Spleen (tissue), 11 donors: Measurements from ENCODE around the gene S100A1. TPM values are rescaled to one million over a fixed set of nuclear protein-coding genes. Genes with fewer than 3 reads are reported as not detected.

Experiments
- DNase-seq: peaks from one replicate; pipeline ENCODE4 v3.0.0-alpha.2; 2020
- H3K27ac ChIP-seq, 8 donors: fragments of 200-600 bp; sonication (generic) in 7 of 8; 1 replicate in 4 of 8; 2 replicates in 4 of 8; pipeline versions ENCODE4 v1.5.0 to v1.8.0; 2016 to 2021; ENCODE audit warnings: inconsistent platforms in 4 of 8, mild to moderate bottlenecking in 4 of 8, moderate library complexity in 1 of 8
- H3K27me3 ChIP-seq, 7 donors: fragments of 200-600 bp; sonication (generic) in 6 of 7; replicated peaks in 1 of 7; 1 replicate in 4 of 7; 2 replicates in 3 of 7; pipeline versions ENCODE4 v1.5.0 to v1.8.0; 2016 to 2021; ENCODE audit warnings: inconsistent platforms in 3 of 7, mild to moderate bottlenecking in 1 of 7
- H3K36me3 ChIP-seq, 6 donors: fragments of 200-600 bp; sonication (generic) in 5 of 6; 1 replicate in 4 of 6; 2 replicates in 2 of 6; pipeline versions ENCODE4 v1.5.0 to v1.8.0; 2016 to 2021; ENCODE audit warnings: inconsistent platforms in 2 of 6
- H3K4me1 ChIP-seq, 6 donors: fragments of 200-600 bp; sonication (generic) in 5 of 6; 1 replicate in 3 of 6; 2 replicates in 3 of 6; pipeline versions ENCODE4 v1.5.0 to v1.8.0; 2016 to 2021; ENCODE audit warnings: inconsistent platforms in 3 of 6
- H3K4me3 ChIP-seq, 8 donors: fragments of 200-600 bp; sonication (generic) in 7 of 8; 1 replicate in 4 of 8; 2 replicates in 4 of 8; pipeline versions ENCODE4 v1.5.0 to v1.8.0; 2016 to 2021; ENCODE audit warnings: inconsistent platforms in 4 of 8, mild to moderate bottlenecking in 4 of 8, moderate library complexity in 2 of 8
- H3K9me3 ChIP-seq, 8 donors: fragments of 200-600 bp; sonication (generic) in 7 of 8; 1 replicate in 4 of 8; 2 replicates in 4 of 8; pipeline versions ENCODE4 v1.5.0 to v1.8.0; 2016 to 2021; ENCODE audit warnings: inconsistent platforms in 4 of 8
- CTCF ChIP-seq, 11 experiments: fragments of 200-600 bp in 7 of 11; fragments of 450-650 bp in 4 of 11; sonication (generic) in 4 of 11; IDR thresholded peaks in 8 of 11; conservative IDR thresholded peaks in 3 of 11; 1 replicate in 7 of 11; 2 replicates in 4 of 11; pipeline versions ENCODE4 v1.4.0 to v1.8.0; 2016 to 2021; ENCODE audit warnings: antibody characterized with exemption in 11 of 11, inconsistent platforms in 4 of 11, mild to moderate bottlenecking in 1 of 11
- POLR2A ChIP-seq, 3 donors: fragments of 450-650 bp; IDR thresholded peaks; one replicate each; pipeline ENCODE4 v1.5.1; 2017; ENCODE audit warnings: antibody characterized with exemption in 3 of 3, mild to moderate bottlenecking in 1 of 3
- POLR2AphosphoS5 ChIP-seq, 3 donors: sonication (generic); formaldehyde crosslinking; IDR thresholded peaks; one replicate each; pipeline ENCODE4 v1.5.1; 2017; ENCODE audit warnings: antibody characterized with exemption in 3 of 3
- WGBS, 5 donors: extraction: QIAGEN DNeasy Blood & Tissue Kit in 3 of 5; methylation state at CpG; one replicate each; pipeline versions ENCODE4 v1.1.5 to v1.1.7; 2013 to 2018; 5-methylcytosine and 5-hydroxymethylcytosine counted together
- intact Hi-C: fragments of 100-400 bp; cut with DNase I; formaldehyde crosslinking; loops from one replicate; pipeline ENCODE4 v1.15.0; 2023; ENCODE audit warnings: low total_unique reads
- polyA plus RNA-seq, 3 donors: library from polyadenylated mRNA; stranded (reverse); fragments of 200-250 nt; gene quantifications; one replicate each; pipeline ENCODE4 v1.2.1, GENCODE V29; 2013
- total RNA-seq, 7 donors: library from RNA; depleted of rRNA in 3 of 7; stranded (reverse); fragments of >200 nt in 3 of 7; fragmentation: NEBNext Ultra II Directional in 4 of 7; extraction: Animal tissue kit (Norgen Biotek cat#: 25700) in 4 of 7; gene quantifications; one replicate each; pipeline versions ENCODE4 v1.1.0 to v1.2.1, GENCODE V29; 2016 to 2021
- donor health status: healthy with polysubstance abuse.
- donor health status: DM: no; HTN: no; CAD: no; lungs with moderate emphysema.
- donor health status: DM: no; HTN: no; CAD: no.
- donor health status: Bipolar disorder and iron deficiency.
- donor health status: healthy.
- donor health status: DM: no; HTN: no; CAD: no.
- donor health status: DM: yes; HTN: yes; CAD: no.

Gene S100A1
- total and polyA plus RNA-seq, 10 donors, result 1.7 to 39.7 (median 5.4) TPM; not detected in 6

DNA sequence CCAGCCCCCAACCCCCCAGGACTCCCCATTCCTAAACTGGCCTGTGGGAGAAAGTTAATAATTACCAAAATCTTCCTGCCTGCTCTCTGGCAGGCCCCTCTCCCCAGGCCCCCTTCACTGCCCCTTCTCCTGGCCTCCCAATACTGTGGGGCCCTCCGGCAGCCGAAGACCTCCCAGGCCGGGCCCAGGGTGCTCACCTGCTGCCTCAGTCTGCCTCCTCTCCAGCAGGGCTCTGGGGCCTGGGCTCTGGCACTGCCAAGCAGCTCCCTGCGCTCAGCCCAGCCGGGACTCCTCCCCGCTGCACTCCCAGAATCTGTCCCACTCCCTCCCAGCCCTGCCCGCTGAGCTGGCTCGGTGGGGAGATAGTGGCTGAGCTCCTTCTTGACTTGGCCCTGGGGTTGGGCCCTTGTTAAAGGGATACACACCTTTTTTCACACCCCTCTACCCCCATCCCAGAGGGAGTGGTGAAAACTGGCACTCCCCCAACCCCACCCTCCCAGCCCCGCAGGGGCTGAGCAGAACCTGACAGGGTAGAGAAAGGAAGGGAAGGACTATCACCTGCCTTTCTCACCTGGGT is 15.4 kb upstream of the S100A1 start, which contains the start of gene S100A16:
S100A16 (minus strand) TSS at position 383 of the 577 bp plus-strand sequence. CDS start 4,986 bp downstream, outside the sequence.
- TF ChIP-seq CTCF (IDR thresholded peaks at IDR 0.05 in 8 of 11, conservative IDR thresholded peaks at IDR 0.05 in 3 of 11), result no peak
- TF ChIP-seq POLR2A (IDR thresholded peaks at IDR 0.05), result no peak
- TF ChIP-seq POLR2AphosphoS5 (IDR thresholded peaks at IDR 0.05), result peak; percentile 49 to 80 (median 79)
- intact Hi-C loops, result no loop called here

GRCh38 chr1:153613406-153613805 is 14.8 kb upstream of the S100A1 start:
- H3K9me3 ChIP-seq, result no peaks in the 10 kb centered on the region
- DNase-seq, result no peak
- intact Hi-C loops, result no loop called here
- peaks cover 18 to 81% (median 48%) of the 10 kb centered on the region in 6 donors for H3K4me1 ChIP-seq
- H3K36me3 ChIP-seq, result no peaks in the 10 kb centered on the region
- H3K4me3 ChIP-seq, result peak overlapping the region in 1 of 8 donors; percentile 43
- WGBS, 5 donors, result 82 to 92% (median 84%) methylated on average over 4 to 5 of the region's 5 CpGs
- no peaks in the 10 kb centered on the region for H3K27me3 ChIP-seq
- no peak for TF ChIP-seq POLR2AphosphoS5 (IDR thresholded peaks at IDR 0.05)
- no peak for TF ChIP-seq CTCF (IDR thresholded peaks at IDR 0.05 in 8 of 11, conservative IDR thresholded peaks at IDR 0.05 in 3 of 11)
- no peak for TF ChIP-seq POLR2A (IDR thresholded peaks at IDR 0.05)
- peak overlapping the region in 7 of 8 donors; percentile 61 to 95 (median 76) for H3K27ac ChIP-seq

More for the DNA sequence above, 15.4 kb upstream of the S100A1 start, which contains the start of gene S100A16:
- Histone ChIP-seq H3K27me3 (no peaks in the 10 kb centered on the region), H3K27ac (peak within 1 kb of the TSS; percentile 48 to 95 (median 72)), H3K9me3 (no peaks in the 10 kb centered on the region), H3K4me1 (peaks cover 14 to 81% (median 46%) of the 10 kb centered on the region in 6 donors), H3K4me3 (peak within 1 kb of the TSS in 6 of 8 donors; percentile 23 to 62 (median 32)), H3K36me3 (no peaks in the 10 kb centered on the region)
- WGBS, 5 donors, result 58 to 86% (median 77%) methylated on average over 8 to 9 of the region's 9 CpGs
- no peak for DNase-seq

- no peaks in the 10 kb centered on the region for H3K9me3 ChIP-seq
- H3K27me3 ChIP-seq, result no peaks in the 10 kb centered on the region
- H3K4me3 ChIP-seq, result no peak overlapping the region
- WGBS, 5 donors, result 76 to 86% (median 81%) methylated on average over 2 of the region's 2 CpGs
- H3K27ac ChIP-seq, result peak overlapping the region in 3 of 8 donors; percentile 2 to 90 (median 88)
- intact Hi-C loops, result no loop called here
- H3K4me1 ChIP-seq, result peaks cover 18 to 77% (median 46%) of the 10 kb centered on the region in 6 donors
- no peak for TF ChIP-seq POLR2A (IDR thresholded peaks at IDR 0.05)
- TF ChIP-seq CTCF (IDR thresholded peaks at IDR 0.05 in 8 of 11, conservative IDR thresholded peaks at IDR 0.05 in 3 of 11), result no peak
- TF ChIP-seq POLR2AphosphoS5 (IDR thresholded peaks at IDR 0.05), result no peak
- H3K36me3 ChIP-seq, result peaks cover 0 to 5% (median 0%) of the 10 kb centered on the region in 6 donors
- no peak for DNase-seq
These were observed 13.9 kb upstream of the S100A1 start for GRCh38 chr1:153614189-153614900.

- 88 to 100% (median 93%) methylated on average over 5 to 7 of the region's 7 CpGs for WGBS, 5 donors
- TF ChIP-seq POLR2AphosphoS5 (IDR thresholded peaks at IDR 0.05), result no peak
- no peak for TF ChIP-seq CTCF (IDR thresholded peaks at IDR 0.05 in 8 of 11, conservative IDR thresholded peaks at IDR 0.05 in 3 of 11)
- no peak for TF ChIP-seq POLR2A (IDR thresholded peaks at IDR 0.05)
- Histone ChIP-seq H3K4me3 (no peak overlapping the region), H3K27me3 (no peaks in the 10 kb centered on the region), H3K9me3 (no peaks in the 10 kb centered on the region), H3K36me3 (peaks cover 0 to 10% (median 0%) of the 10 kb centered on the region in 6 donors), H3K27ac (peak overlapping the region in 3 of 8 donors; percentile 2 to 90 (median 88)), H3K4me1 (peaks cover 14 to 71% (median 43%) of the 10 kb centered on the region in 6 donors)
- no peak for DNase-seq
- intact Hi-C loops, result loop anchor here (5.0 kb wide), 1 partner anchor 43 kb away; no protein-coding TSS in a partner anchor
These were observed 13.3 kb upstream of the S100A1 start for GRCh38 chr1:153614906-153615305.
